Osteoblast (primary cell): ENCODE data around the gene EXOSC6. TPM values are rescaled to one million over a fixed set of nuclear protein-coding genes. Genes with fewer than 3 reads are reported as not detected.
"Not testable (repeated sequence)": the region's sequence is repeated elsewhere in the genome, so short reads cannot be mapped to it uniquely, and the experiment has no call there.

Experiments
- DNase-seq: peaks from one replicate; pipeline ENCODE4 v3.0.0; 2011; ENCODE audit warnings: low spot score, mixed read lengths; ENCODE audit not compliant: insufficient read length; ENCODE audit errors: missing footprints
- H2AFZ ChIP-seq: 2 replicates; pipeline ENCODE4 v1.6.0; 2011; ENCODE audit warnings: mild to moderate bottlenecking, low read length
- H3K27ac ChIP-seq: 2 replicates; pipeline ENCODE4 v1.5.1; 2011; ENCODE audit warnings: mild to moderate bottlenecking, low read depth, low read length, moderate library complexity
- H3K27me3 ChIP-seq: 2 replicates; pipeline ENCODE4 v1.6.0; 2012; ENCODE audit warnings: mild to moderate bottlenecking, control low read depth, inconsistent platforms, low read length, moderate library complexity; ENCODE audit not compliant: insufficient read depth
- H3K36me3 ChIP-seq: 2 replicates; pipeline ENCODE4 v1.5.1; 2011; ENCODE audit warnings: mild to moderate bottlenecking, low read length, control low read depth, moderate library complexity; ENCODE audit not compliant: insufficient read depth
- H3K4me1 ChIP-seq: 2 replicates; pipeline ENCODE4 v1.5.1; 2011; ENCODE audit warnings: mild to moderate bottlenecking, low read length, control low read depth, moderate library complexity; ENCODE audit not compliant: insufficient read depth
- H3K4me2 ChIP-seq: 2 replicates; pipeline ENCODE4 v1.6.0; 2011; ENCODE audit warnings: mild to moderate bottlenecking, low read length; ENCODE audit not compliant: insufficient read depth
- H3K4me3 ChIP-seq: fragments of 200-600 bp; sonication (generic); 3 replicates; pipeline ENCODE4 v1.5.1; 2012; ENCODE audit warnings: mild to moderate bottlenecking, low read length, inconsistent platforms; ENCODE audit not compliant: insufficient read depth
- H3K79me2 ChIP-seq: 2 replicates; pipeline ENCODE4 v1.6.0; 2012; ENCODE audit warnings: mild to moderate bottlenecking, low read length, control low read depth, inconsistent platforms; ENCODE audit not compliant: insufficient read depth
- H3K9me3 ChIP-seq: 2 replicates; pipeline ENCODE4 v1.5.1; 2011; ENCODE audit warnings: low read depth, low read length, control low read depth
- H4K20me1 ChIP-seq: 2 replicates; pipeline ENCODE4 v1.6.0; 2012; ENCODE audit warnings: mild to moderate bottlenecking, low read length, control low read depth; ENCODE audit not compliant: insufficient read depth
- total RNA-seq: library from RNA; depleted of rRNA; stranded (reverse); fragments of >200 nt; gene quantifications from 2 replicates; pipeline ENCODE4 v1.2.3, GENCODE V29; 2012
- TF ChIP-seq, protein P1 (sequence below): IDR thresholded peaks from 2 replicates; pipeline ENCODE4 v1.5.1; 2011; ENCODE audit warnings: mild to moderate bottlenecking, low read depth, low read length, moderate library complexity; ENCODE audit errors: extremely low read depth

The EXOSC6 gene
- total RNA-seq, 1 donor: 47.4 TPM

DNA sequence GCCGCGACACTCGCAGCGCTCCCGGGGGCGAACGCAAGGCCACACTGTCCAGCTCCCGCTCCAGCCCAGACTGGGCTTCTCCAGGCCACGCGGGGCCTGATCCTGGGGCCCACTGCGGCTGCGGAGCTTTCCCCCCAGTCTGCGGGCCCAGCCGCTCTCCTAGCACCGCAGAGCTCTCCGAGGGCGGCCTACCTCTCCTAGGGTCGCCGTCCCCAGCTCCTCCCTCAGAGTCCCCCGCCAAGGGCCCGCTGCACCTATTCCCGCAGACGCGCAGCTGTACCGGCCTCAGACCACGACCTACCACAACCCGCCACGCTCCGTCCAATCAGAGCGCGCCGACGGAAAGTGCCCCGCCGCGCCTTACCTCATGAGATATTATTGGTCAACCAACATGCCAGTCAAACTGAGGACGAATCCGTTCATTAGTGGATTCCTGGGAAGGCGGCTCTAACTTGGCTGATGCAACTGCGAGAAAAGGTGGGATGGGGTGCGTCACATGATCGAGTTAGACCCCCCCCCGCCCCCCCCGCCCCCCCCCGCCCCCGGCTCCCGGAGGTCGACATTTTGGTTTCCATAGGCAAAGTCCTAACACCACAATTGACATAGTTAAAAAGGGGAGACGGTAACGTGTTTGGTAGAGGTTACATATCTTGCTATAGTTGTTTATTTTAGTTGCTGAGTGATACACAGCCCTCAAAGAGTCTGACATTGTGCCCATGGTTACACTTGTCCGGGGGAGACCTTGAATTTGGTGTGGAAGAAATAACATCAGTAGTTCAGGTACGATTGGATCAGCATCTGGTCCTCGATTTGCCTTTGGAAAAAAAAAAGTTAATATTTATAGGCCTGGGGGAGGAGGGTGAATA lies 37.7 kb upstream of the EXOSC6 start, which contains the start of gene AARS1:
Gene AARS1, minus strand, starts transcription at position 278 of the 866 bp plus-strand sequence. CDS start 6,743 bp downstream, outside the sequence.
- H3K9me3 ChIP-seq: no peaks in the 10 kb centered on the region
- peaks cover 15% of the 10 kb centered on the region for H4K20me1 ChIP-seq
- H3K27ac ChIP-seq: peak within 1 kb of the TSS; percentile 97
- TF ChIP-seq, protein P1, sequence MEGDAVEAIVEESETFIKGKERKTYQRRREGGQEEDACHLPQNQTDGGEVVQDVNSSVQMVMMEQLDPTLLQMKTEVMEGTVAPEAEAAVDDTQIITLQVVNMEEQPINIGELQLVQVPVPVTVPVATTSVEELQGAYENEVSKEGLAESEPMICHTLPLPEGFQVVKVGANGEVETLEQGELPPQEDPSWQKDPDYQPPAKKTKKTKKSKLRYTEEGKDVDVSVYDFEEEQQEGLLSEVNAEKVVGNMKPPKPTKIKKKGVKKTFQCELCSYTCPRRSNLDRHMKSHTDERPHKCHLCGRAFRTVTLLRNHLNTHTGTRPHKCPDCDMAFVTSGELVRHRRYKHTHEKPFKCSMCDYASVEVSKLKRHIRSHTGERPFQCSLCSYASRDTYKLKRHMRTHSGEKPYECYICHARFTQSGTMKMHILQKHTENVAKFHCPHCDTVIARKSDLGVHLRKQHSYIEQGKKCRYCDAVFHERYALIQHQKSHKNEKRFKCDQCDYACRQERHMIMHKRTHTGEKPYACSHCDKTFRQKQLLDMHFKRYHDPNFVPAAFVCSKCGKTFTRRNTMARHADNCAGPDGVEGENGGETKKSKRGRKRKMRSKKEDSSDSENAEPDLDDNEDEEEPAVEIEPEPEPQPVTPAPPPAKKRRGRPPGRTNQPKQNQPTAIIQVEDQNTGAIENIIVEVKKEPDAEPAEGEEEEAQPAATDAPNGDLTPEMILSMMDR: no peak
- H3K4me2 ChIP-seq: peak within 1 kb of the TSS; percentile 96
- H3K4me1 ChIP-seq: peaks cover 9% of the 10 kb centered on the region
- DNase-seq: peak; percentile 99
- peak within 1 kb of the TSS; percentile 93 for H3K4me3 ChIP-seq
- no peaks in the 10 kb centered on the region for H3K27me3 ChIP-seq
- H3K36me3 ChIP-seq: peaks cover 16% of the 10 kb centered on the region
- H2AFZ ChIP-seq: peak within 1 kb of the TSS; percentile 96
- peaks cover 44% of the 10 kb centered on the region for H3K79me2 ChIP-seq

DNA sequence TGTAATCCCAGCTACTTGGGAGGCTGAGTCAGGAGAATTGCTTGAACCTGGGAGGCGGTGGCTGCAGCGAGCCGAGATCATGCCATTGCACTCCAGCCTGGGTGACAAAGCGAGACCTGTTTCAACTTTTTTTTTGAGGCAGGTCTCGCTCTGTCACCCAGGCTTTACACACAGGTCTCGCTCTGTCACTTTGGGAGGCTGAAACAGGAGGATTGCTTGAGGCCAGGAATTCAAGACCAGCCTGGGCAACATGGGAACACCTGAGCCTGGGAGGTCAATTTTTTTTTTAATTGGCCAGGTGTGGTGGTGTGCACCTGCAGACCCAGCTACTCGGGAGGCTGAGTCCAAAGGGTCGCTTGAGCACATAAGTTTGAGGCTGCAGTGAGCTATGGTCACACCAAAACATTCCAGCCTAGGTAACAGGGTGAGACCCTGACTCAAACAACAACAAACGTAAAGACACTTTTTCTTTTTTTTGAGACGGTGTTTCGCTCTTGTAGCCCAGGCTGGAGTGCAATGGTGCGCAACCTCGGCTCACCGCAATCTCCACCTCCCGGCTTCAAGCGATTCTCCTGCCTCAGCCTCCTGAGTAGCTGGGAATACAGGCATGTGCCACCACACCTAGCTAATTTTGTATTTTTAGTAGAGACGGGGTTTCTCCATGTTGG lies 35.7 kb upstream of the EXOSC6 start:
- Histone ChIP-seq H3K4me2 (peak overlapping the region; percentile 93), H3K4me3 (peak overlapping the region; percentile 93), H4K20me1 (peaks cover 15% of the 10 kb centered on the region), H3K36me3 (peaks cover 32% of the 10 kb centered on the region), H3K27ac (peak overlapping the region; percentile 17), H3K79me2 (peaks cover 64% of the 10 kb centered on the region)
- not testable (repeated sequence) for H2AFZ ChIP-seq, H3K9me3 ChIP-seq, H3K4me1 ChIP-seq, DNase-seq, H3K27me3 ChIP-seq

DNA sequence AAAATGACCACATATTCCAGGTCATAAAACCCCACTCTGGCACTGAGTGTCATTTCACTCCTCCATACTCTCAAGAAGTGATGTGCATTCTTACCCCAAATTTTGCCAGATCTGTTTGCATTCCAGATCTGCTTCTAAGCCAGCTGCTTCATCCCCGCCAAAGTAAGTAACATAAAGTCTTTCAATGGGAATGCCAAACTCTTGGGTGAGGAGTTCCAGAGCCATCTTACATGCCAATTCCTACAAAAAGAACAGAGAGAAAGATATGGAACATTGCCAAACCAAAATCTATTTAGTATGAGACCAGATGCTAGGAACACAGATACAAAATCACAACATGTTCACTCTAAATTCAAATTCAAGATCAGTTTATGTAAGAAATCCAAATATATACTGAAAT lies 24.7 kb upstream of the EXOSC6 start:
- Histone ChIP-seq H3K27ac (no peak overlapping the region), H2AFZ (no peak overlapping the region), H3K27me3 (no peaks in the 10 kb centered on the region), H3K4me1 (no peaks in the 10 kb centered on the region), H3K9me3 (no peaks in the 10 kb centered on the region), H3K4me3 (no peak overlapping the region), H4K20me1 (peaks cover 13% of the 10 kb centered on the region), H3K79me2 (peaks cover 41% of the 10 kb centered on the region), H3K4me2 (no peak overlapping the region), H3K36me3 (peaks cover 69% of the 10 kb centered on the region)
- TF ChIP-seq, protein P1: no peak
- DNase-seq: no peak

DNA sequence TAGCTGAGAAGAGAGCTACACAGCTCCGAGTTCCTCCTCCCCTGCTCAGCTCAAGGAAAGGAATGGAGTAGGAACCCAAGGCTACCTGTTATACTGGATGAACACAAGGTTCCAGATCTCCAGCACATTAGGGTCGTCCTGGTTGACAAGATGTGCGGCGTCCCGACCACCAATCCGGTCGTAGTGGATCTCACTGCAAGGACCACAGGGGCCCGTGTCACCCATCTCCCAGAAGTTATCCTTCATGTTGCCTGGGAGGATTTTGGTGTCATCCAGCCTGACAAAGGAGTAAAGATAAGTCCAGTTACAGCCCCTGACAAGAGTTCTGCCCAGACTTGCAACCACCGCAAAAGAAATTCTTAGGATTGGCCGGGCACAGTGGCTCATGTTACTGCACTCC lies 20.0 kb upstream of the EXOSC6 start:
- peaks cover 8% of the 10 kb centered on the region for H3K79me2 ChIP-seq
- peaks cover 12% of the 10 kb centered on the region for H4K20me1 ChIP-seq
- H3K4me1 ChIP-seq: no peaks in the 10 kb centered on the region
- no peak overlapping the region for H2AFZ ChIP-seq
- H3K9me3 ChIP-seq: no peaks in the 10 kb centered on the region
- no peak for DNase-seq
- no peak overlapping the region for H3K27ac ChIP-seq
- H3K4me3 ChIP-seq: no peak overlapping the region
- H3K4me2 ChIP-seq: no peak overlapping the region
- TF ChIP-seq, protein P1: no peak
- H3K27me3 ChIP-seq: no peaks in the 10 kb centered on the region
- peaks cover 70% of the 10 kb centered on the region for H3K36me3 ChIP-seq
